Dendritic cell treated with granulocyte-macrophage colony-stimulating factor and Interleukin-4, amounts not matched to agents 40 ng/mL and 50 ng/mL, for 4 days (primary cell): ENCODE data around the gene IZUMO1R.

ENCODE experiments used
- H3K27ac Mint-ChIP-seq: one replicate; pipeline ENCODE4 v1.8.0; 2022; ENCODE audit warnings: mild to moderate bottlenecking, mixed read lengths
- H3K27me3 Mint-ChIP-seq: one replicate; pipeline ENCODE4 v1.8.0; 2022; ENCODE audit warnings: mild to moderate bottlenecking, mixed read lengths
- H3K36me3 Mint-ChIP-seq: one replicate; pipeline ENCODE4 v1.8.0; 2022; ENCODE audit warnings: low read depth, mixed read lengths
- H3K4me1 Mint-ChIP-seq: one replicate; pipeline ENCODE4 v1.8.0; 2022; ENCODE audit warnings: low read depth, mixed read lengths
- H3K4me3 Mint-ChIP-seq: one replicate; pipeline ENCODE4 v1.8.0; 2022; ENCODE audit warnings: mild to moderate bottlenecking, moderate library complexity, mixed read lengths
- H3K9me3 Mint-ChIP-seq: one replicate; pipeline ENCODE4 v1.8.0; 2022; ENCODE audit warnings: mixed read lengths
- intact Hi-C: fragments of 100-400 bp; cut with micrococcal nuclease; formaldehyde crosslinking; loops from one replicate; pipeline ENCODE4 v1.15.0; 2022

Gene IZUMO1R

DNA sequence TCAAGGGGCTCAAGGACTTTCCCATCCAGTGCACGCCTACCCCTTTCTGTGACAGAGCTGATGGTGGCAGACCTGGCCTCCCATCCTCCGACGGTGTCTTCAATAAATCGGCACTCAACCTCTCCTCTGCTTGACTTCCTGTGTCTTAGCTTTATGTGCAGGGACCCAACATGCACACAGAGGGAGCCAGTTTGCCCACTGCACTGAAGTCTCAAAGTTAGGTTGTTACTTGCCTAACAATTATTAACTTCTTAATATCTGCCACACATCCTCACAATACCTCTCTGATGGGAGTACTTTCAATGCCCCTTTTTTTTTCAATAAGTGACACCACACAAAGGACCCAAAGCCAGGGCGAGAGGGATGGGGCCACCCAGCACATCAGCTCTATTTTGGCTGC is 3.6 kb downstream of the IZUMO1R start:
- H3K4me1 Mint-ChIP-seq = no peaks in the 10 kb centered on the region
- H3K4me3 Mint-ChIP-seq = no peak overlapping the region
- no peaks in the 10 kb centered on the region for H3K36me3 Mint-ChIP-seq
- H3K27me3 Mint-ChIP-seq = peaks cover 1% of the 10 kb centered on the region
- H3K27ac Mint-ChIP-seq = no peak overlapping the region
- intact Hi-C loops = no loop called here
- no peaks in the 10 kb centered on the region for H3K9me3 Mint-ChIP-seq

- intact Hi-C loops = no loop called here
- H3K4me1 Mint-ChIP-seq = no peaks in the 10 kb centered on the region
Measured at GRCh38 chr11:94309757-94310156, 5.4 kb downstream of the IZUMO1R start.

DNA sequence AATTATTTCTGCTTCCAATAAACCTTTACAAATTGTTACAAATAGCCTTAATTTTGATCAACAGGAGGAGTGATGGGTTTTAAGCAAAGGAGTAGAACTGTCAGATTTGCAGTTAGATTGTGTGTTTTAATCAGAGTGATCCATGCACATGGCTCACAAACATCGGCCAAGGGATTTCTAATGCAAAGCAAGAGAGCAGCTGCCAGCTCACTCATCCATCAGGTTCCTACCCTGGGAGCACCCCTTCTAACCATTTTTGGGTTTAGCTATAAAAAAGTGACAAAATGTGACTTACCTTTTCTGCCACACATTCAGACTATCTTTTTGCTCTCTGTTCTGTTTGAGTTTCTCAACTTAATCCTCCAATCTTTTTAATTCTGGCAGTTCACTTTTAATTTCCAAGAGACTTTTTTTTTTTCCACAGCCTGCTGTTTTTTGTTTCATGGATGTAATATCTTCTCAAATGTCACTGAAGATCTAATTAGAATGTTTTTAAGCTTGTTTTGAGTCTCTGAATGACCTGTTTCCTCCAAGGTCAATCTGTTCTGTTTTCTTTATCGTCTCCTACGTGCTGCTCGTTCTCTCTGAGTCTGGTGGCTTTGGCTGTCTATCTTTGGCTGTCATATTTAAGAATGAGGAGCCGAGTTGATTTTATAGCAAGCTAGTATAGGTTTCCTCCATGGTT is 6.0 kb downstream of the IZUMO1R start:
- Mint-ChIP-seq H3K27ac (no peak overlapping the region), H3K36me3 (no peaks in the 10 kb centered on the region), H3K27me3 (peaks cover 5% of the 10 kb centered on the region), H3K4me3 (no peak overlapping the region), H3K9me3 (no peaks in the 10 kb centered on the region), H3K4me1 (no peaks in the 10 kb centered on the region)
- intact Hi-C loops = no loop called here

More at GRCh38 chr11:94309757-94310156, 5.4 kb downstream of the IZUMO1R start:
- no peaks in the 10 kb centered on the region for H3K9me3 Mint-ChIP-seq
- peaks cover 5% of the 10 kb centered on the region for H3K27me3 Mint-ChIP-seq
- H3K27ac Mint-ChIP-seq = no peak overlapping the region
- H3K4me3 Mint-ChIP-seq = no peak overlapping the region
- no peaks in the 10 kb centered on the region for H3K36me3 Mint-ChIP-seq

GRCh38 chr11:94312339-94312738 is 8.0 kb downstream of the IZUMO1R start:
- H3K4me3 Mint-ChIP-seq = no peak overlapping the region
- peaks cover 6% of the 10 kb centered on the region for H3K27me3 Mint-ChIP-seq
- H3K9me3 Mint-ChIP-seq = no peaks in the 10 kb centered on the region
- no peaks in the 10 kb centered on the region for H3K4me1 Mint-ChIP-seq
- no peak overlapping the region for H3K27ac Mint-ChIP-seq
- intact Hi-C loops = no loop called here
- no peaks in the 10 kb centered on the region for H3K36me3 Mint-ChIP-seq

- Mint-ChIP-seq H3K27me3 (peaks cover 6% of the 10 kb centered on the region), H3K27ac (no peak overlapping the region)
- intact Hi-C loops = no loop called here
Measured at GRCh38 chr11:94314064-94314463, 9.7 kb downstream of the IZUMO1R start.

GRCh38 chr11:94315664-94316063 is 11.3 kb downstream of the IZUMO1R start:
- intact Hi-C loops = no loop called here
- Mint-ChIP-seq H3K27ac (no peak overlapping the region), H3K4me1 (no peaks in the 10 kb centered on the region), H3K4me3 (no peak overlapping the region), H3K27me3 (peaks cover 6% of the 10 kb centered on the region), H3K9me3 (no peaks in the 10 kb centered on the region), H3K36me3 (no peaks in the 10 kb centered on the region)

More at GRCh38 chr11:94314064-94314463, 9.7 kb downstream of the IZUMO1R start:
- H3K36me3 Mint-ChIP-seq = no peaks in the 10 kb centered on the region
- no peaks in the 10 kb centered on the region for H3K4me1 Mint-ChIP-seq
- H3K4me3 Mint-ChIP-seq = no peak overlapping the region
- no peaks in the 10 kb centered on the region for H3K9me3 Mint-ChIP-seq

DNA sequence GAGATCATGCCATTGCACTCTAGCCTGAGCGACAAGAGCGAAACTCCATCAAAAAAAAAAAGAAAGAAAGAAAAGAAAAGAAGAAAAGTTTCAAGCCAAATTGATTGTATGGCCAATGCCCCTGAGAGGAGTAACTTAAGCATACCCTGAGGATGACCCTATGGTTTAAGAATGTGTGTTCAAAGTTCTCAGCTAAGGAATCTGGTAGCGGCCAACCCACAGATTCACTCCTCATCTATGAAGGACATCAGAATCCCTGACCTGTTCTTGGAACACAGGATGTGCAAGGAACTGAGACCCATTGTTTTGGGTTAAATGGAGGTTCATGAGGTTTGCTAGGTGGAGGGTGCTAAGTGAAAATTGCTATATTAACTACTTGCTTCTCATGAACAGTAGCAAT is 18.1 kb downstream of the IZUMO1R start:
- Mint-ChIP-seq H3K4me1 (peaks cover 10% of the 10 kb centered on the region), H3K4me3 (no peak overlapping the region), H3K27me3 (peaks cover 1% of the 10 kb centered on the region), H3K27ac (no peak overlapping the region), H3K36me3 (no peaks in the 10 kb centered on the region), H3K9me3 (peaks cover 17% of the 10 kb centered on the region)
- intact Hi-C loops = no loop called here

- no peaks in the 10 kb centered on the region for H3K36me3 Mint-ChIP-seq
- intact Hi-C loops = loop anchor here (2.0 kb wide), 1 partner anchor 179 kb away; no protein-coding TSS in a partner anchor
- H3K4me3 Mint-ChIP-seq = no peak overlapping the region
- H3K27ac Mint-ChIP-seq = no peak overlapping the region
- peaks cover 6% of the 10 kb centered on the region for H3K27me3 Mint-ChIP-seq
- peaks cover 17% of the 10 kb centered on the region for H3K9me3 Mint-ChIP-seq
- peaks cover 17% of the 10 kb centered on the region for H3K4me1 Mint-ChIP-seq
Measured at GRCh38 chr11:94325681-94326080, 21.3 kb downstream of the IZUMO1R start.

DNA sequence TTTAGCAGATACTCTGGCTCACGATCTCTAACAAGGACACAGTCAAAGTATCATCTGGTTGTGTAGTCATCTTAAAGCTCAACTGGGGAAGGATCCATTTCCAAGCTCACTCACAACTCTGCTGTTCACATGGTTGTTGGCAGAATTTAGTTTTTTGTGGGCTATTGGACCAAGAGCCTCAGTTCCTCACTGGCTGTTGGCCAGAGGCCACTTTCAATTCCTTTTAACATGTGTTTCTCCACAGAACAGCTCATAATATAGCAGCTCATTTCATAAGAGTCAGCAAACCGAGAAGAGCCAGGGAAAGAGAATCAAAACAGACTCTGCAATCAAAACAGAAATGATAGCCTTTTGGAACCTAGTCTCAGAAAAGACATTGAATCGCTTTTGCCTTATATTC is 22.6 kb downstream of the IZUMO1R start:
- intact Hi-C loops = loop anchor here (2.0 kb wide), 1 partner anchor 178 kb away; no protein-coding TSS in a partner anchor
- Mint-ChIP-seq H3K36me3 (no peaks in the 10 kb centered on the region), H3K27me3 (peaks cover 8% of the 10 kb centered on the region), H3K27ac (peak overlapping the region; percentile 34), H3K4me3 (no peak overlapping the region), H3K4me1 (peaks cover 17% of the 10 kb centered on the region), H3K9me3 (peaks cover 17% of the 10 kb centered on the region)

DNA sequence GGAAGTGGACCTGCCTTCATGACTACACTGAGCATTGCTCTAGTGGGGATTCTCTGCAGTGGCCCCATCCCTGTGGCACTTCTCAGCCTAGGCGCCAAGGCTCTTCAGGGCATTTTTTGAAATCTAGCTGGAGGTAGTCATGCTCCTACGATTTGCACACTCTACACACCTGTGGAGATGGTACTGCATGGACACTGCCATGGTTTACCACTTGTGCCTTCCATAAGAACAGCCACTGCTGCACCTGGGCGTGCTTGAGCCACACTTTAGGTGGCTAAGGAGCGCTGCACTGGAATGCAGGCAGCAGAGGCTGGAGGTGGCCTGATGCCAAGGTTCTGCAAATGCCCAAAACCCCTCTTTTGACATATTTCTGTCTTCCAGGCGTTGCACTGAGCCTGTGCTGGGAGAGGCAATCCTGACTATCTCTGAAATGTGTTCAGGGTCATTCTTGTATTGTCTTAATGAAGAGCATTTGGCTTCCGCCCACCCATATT is 24.3 kb downstream of the IZUMO1R start:
- Mint-ChIP-seq H3K9me3 (peaks cover 17% of the 10 kb centered on the region), H3K27me3 (peaks cover 8% of the 10 kb centered on the region), H3K36me3 (no peaks in the 10 kb centered on the region), H3K4me1 (peaks cover 17% of the 10 kb centered on the region), H3K4me3 (no peak overlapping the region), H3K27ac (no peak overlapping the region)
- intact Hi-C loops = no loop called here

GRCh38 chr11:94329501-94329900 is 25.1 kb downstream of the IZUMO1R start:
- H3K36me3 Mint-ChIP-seq = no peaks in the 10 kb centered on the region
- H3K9me3 Mint-ChIP-seq = peaks cover 17% of the 10 kb centered on the region
- H3K27ac Mint-ChIP-seq = no peak overlapping the region
- peaks cover 17% of the 10 kb centered on the region for H3K4me1 Mint-ChIP-seq
- intact Hi-C loops = no loop called here
- peaks cover 8% of the 10 kb centered on the region for H3K27me3 Mint-ChIP-seq
- H3K4me3 Mint-ChIP-seq = no peak overlapping the region

DNA sequence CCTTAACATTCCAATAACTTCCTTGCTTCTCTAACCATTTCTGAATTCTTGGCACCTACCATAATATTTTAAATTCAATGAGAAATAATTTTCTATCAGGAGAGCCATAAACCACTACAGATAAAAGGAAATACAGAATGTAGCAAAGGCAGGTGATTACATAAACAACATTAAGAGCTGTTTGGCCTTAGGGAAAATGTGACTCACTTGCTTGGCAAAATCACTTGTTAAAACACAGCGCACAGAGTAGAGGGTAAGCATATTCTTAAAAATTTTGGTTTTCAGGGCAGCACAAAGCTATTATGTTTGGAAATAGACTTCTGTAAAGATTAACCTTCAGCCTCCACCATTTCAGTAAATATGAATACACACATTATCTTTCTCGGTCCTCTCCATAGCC is 26.4 kb downstream of the IZUMO1R start:
- intact Hi-C loops = no loop called here
- Mint-ChIP-seq H3K9me3 (peaks cover 12% of the 10 kb centered on the region), H3K4me3 (no peak overlapping the region), H3K4me1 (peaks cover 17% of the 10 kb centered on the region), H3K27me3 (peaks cover 8% of the 10 kb centered on the region), H3K36me3 (no peaks in the 10 kb centered on the region), H3K27ac (no peak overlapping the region)

DNA sequence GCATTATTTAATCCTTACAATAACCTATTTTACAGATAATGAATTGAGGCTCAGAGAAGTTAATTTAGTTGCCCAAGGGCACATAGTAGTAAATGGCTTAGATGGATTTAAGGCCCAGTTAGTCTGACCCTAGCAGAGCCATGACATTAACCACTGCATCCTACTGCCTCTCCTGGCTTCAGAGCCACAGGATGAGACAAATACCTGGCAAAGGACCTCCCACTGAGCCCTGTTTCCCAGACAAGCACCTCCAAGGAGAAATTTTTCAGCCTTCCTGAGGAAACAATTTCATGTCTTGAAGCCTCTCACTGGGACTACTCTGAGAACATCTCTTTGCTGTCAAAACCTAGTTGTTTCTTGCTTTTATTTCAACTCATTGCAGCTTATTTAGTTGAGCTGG is 28.4 kb downstream of the IZUMO1R start:
- H3K36me3 Mint-ChIP-seq = no peaks in the 10 kb centered on the region
- H3K27ac Mint-ChIP-seq = no peak overlapping the region
- H3K4me3 Mint-ChIP-seq = no peak overlapping the region
- H3K9me3 Mint-ChIP-seq = no peaks in the 10 kb centered on the region
- intact Hi-C loops = no loop called here
- peaks cover 8% of the 10 kb centered on the region for H3K27me3 Mint-ChIP-seq
- peaks cover 5% of the 10 kb centered on the region for H3K4me1 Mint-ChIP-seq

DNA sequence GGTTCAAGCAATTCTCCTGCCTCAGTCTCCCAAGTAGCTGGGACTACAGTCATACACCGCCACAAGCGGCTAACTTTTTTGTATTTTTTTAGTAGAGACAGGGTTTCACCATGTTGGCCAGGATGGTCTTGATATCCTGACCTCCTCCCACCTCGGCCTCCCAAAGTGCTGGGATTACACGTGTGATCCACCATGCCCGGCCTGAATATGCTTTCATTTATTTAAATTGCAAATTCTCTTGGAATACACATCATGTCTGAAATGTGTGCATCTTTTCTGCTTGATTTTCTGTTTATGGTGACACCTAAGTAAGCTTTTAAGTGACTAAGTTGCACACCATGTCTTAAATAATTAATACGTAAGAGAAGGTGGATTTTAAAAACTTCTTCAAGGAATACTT is 31.7 kb downstream of the IZUMO1R start:
- no peak overlapping the region for H3K27ac Mint-ChIP-seq
- H3K9me3 Mint-ChIP-seq = no peaks in the 10 kb centered on the region
- no peaks in the 10 kb centered on the region for H3K36me3 Mint-ChIP-seq
- intact Hi-C loops = no loop called here
- no peak overlapping the region for H3K4me3 Mint-ChIP-seq
- peaks cover 4% of the 10 kb centered on the region for H3K27me3 Mint-ChIP-seq
- H3K4me1 Mint-ChIP-seq = no peaks in the 10 kb centered on the region

DNA sequence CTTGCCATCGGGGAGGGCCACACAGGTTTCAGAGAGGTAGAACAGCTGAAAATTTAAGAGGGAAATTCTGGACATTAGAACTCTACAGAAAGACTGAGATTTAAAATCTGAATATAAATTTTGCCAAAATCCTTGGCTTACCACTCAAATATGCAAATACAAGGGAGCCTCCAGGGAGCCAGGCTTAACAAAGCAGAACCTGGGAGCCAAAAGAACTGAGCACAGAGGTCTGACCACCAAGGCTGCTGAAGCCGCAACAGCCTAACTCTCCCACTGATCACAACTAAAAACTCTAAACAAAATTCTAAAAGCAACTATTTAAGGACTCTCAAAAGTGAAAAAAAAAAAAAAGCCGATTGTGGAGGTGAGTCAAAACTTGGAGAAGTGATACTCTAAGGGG is 34.3 kb downstream of the IZUMO1R start:
- H3K36me3 Mint-ChIP-seq = no peaks in the 10 kb centered on the region
- H3K27ac Mint-ChIP-seq = no peak overlapping the region
- no peaks in the 10 kb centered on the region for H3K4me1 Mint-ChIP-seq
- H3K27me3 Mint-ChIP-seq = peaks cover 1% of the 10 kb centered on the region
- intact Hi-C loops = no loop called here
- H3K4me3 Mint-ChIP-seq = no peak overlapping the region
- H3K9me3 Mint-ChIP-seq = no peaks in the 10 kb centered on the region
